Activated CD4-positive, CD25-positive, alpha-beta regulatory T cell treated with anti-CD3 and anti-CD28 coated beads, Interleukin-2, amount 50 U/mL, for 72 hours (primary cell): Measurements from ENCODE around the gene ITGA8.
"Not testable (repeated sequence)": the region's sequence is repeated elsewhere in the genome, so short reads cannot be mapped to it uniquely, and the experiment has no call there.

ENCODE experiments used
- DNase-seq: peaks from one replicate; pipeline ENCODE4 v3.0.0; 2021

The ITGA8 gene

DNA sequence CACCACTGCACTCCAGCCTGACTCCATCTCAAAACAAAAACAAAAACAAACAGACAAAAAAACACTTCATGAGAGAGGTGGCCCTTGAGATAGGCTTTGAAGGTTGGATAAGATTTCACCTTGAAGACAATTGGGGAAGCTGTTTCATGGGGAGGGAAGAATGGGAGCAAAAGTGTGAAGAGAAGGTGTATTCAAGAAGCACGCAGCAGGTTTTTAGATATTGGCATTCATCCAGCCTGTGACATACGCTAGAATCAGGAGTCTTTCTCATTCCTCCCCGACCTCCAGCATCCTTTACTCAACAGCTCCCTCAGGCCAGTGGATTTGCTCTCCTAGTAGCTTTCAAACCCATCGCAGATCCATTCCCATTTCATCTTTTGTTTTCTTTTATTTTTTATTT, 232.3 kb downstream of the ITGA8 start:
- no peak for DNase-seq

DNA sequence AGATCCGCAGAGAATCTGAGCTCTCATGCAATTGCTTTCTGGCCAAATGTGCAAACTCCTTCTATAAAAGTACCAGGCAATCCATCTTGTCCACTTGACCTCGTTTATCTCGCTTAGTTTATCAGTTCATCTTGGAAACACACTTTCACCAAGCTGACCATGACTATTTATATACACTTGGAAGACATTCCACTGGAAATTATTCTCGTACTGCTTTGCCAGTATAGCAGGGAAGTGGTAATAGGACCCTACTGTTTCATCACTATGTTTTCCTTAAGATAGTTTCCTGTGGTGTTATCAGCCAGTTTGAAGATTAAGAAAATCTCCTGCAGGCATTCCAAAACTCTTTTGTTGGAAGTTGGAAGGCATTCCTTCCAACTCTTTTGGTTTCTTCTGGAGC, 233.3 kb downstream of the ITGA8 start:
- DNase-seq: no peak

GRCh38 chr10:15485684-15486316, 233.9 kb downstream of the ITGA8 start:
- no peak for DNase-seq

GRCh38 chr10:15485027-15485426, 234.7 kb downstream of the ITGA8 start:
- no peak for DNase-seq

DNA sequence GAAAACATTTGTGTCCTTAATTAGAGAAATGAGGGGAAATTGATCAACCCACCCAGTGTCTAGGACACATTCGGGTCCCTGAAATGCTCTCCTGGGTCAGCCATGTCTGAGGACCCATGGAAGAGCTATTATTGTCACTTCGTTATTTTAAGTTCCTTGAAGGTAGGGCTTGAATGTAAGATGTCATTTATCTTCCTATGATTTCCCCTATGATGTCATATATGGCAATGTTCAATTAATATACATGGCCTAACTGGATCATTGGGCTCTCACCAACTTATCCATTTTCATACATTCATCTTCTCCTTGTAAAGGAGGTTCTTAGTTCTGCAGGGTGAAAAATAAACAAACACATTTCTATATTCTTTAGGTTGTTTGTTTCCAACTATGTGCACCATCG, 235.6 kb downstream of the ITGA8 start:
- no peak for DNase-seq

GRCh38 chr10:15483215-15484075, 236.3 kb downstream of the ITGA8 start:
- DNase-seq: no peak

DNA sequence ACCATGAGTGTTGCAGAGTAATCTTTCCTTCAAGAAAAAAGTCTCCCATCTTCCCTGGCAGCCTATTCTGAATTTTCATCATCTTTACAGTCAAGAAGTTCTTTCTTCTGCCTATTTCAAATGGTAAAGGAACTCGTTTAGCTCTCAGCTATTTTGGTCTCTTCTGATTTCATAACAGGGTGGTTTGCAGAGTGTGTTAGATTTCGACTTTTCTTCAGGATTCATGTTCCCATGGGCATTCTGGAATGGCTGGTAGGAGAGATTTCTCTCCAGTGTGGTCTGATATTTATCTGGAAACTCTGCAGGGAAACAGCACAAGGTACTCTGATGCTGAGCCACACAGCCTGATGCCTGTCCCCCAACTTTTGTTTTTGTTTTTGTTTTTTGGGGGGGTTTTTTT, 237.6 kb downstream of the ITGA8 start:
- DNase-seq: no peak

DNA sequence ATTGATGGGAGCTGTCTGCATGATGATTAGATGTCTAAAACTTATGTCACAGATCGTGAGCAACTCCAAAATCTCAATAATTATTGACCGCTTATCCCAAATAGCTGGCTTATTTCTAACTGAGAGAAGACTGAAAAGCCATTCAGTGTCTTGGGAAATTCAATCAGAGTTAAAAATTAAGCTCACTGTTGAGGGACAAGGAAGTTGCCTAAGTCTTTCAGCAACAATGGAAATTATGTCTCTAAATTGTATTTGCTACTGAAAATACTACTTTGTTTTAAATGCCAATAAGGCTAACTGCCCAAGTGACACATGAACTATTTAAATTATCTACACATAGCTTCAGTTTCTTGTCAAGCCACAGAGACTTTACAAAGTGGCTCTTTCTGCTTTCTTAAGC, 240.8 kb downstream of the ITGA8 start:
- no peak for DNase-seq

DNA sequence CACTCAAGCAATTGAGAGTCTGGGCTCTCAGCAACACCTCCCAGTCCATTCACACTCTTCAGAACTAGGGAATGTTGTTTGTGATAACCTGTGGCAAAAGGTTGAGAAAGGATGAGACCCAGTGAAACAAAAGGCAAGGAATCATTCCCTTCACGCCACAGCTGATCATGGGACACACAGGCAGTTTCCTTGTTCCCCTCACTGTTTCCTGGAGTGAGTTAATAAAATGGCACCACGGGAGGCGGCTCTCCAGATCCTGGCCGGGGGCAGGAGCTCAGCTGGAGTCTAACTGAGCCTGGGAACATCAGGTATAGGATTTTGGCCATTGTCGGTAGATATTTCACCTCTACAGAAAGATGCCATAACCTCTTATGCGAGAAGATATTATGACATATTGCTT, 241.3 kb downstream of the ITGA8 start:
- DNase-seq: no peak

DNA sequence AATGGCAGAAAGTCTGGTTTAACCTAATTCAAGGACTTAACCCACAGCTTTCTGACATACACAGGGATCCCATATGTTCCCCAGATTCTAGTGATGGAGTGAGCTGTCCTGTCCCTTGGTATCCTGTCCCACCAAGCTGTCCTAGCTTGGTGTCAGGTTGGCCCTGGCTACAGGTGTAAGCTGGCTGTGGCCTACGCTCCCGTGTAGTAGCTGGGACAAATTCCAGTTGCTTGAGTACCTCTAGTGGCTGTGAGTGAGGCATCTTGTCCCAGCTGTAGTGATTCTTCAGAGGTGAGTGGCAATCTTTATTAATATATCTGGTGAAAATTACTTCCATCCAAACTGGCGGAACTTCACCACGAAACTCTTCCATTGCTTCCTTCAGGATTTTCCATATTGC, 243.4 kb downstream of the ITGA8 start:
- DNase-seq: no peak

GRCh38 chr10:15475439-15475838, 244.3 kb downstream of the ITGA8 start:
- not testable (repeated sequence) for DNase-seq

- DNase-seq: no peak
These were observed 245.1 kb downstream of the ITGA8 start for GRCh38 chr10:15474671-15475070.

DNA sequence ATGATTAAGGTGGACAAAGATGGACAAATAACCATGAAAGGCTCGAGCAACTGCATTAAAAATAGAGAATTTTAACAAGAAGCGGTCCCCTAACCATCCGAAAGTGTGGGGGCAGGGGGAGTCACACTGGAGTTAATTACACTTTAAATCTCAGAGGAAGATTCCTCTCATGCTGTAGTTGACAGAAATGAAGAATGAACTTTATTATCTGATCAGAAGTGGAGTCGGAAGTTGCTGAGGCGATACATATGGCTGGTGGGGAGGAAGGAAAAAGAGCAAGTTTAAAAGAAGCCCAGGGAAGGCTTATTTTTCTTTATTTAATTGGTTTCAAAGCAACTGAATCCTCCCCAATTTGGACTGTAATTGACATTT, 246.3 kb downstream of the ITGA8 start:
- DNase-seq: no peak

DNA sequence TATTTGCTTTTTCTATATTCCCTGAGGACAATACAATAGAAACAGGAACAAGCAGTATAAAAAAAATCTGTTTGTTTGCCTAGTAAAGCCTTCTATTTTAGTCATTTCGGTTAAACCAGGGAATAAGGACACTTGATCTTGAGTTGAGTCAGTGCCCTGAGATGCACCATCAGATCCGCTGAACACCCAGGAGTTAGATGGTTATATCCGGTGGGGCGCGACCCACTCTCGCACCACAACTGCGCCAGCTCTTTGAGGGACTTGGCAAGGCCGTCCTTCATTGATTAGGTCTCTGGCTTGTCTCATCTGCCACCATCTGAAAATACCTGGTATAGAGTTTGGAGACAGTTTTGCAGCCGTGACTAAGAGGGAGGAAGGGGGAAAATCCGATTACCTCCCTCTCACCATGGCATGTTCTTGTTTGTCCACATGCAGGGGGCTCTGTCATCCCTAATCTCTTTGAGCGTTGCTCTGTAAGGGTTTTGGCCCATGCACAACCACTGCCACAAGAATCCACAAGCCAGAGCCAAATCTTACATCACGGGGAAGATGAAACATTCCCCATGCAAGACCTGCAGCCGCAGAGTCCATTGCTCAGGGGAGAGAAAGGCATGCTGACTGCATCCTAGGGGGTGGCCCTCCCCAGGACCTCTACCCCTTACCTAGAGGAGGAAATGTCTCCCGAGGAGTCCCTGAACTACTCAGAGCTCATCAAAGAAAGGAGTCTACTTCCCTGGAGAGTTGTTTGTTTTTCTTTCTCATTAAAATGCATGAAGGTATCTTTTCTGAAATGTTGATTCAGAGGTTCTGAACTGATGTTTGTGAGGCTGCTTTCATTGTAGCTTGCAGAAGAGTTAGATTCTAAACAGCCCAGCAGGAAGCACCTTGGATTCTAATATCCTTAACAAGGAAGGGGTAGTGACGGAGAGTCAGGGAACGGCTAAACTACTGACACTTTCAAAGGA, 247.0 kb downstream of the ITGA8 start:
- DNase-seq: no peak

DNA sequence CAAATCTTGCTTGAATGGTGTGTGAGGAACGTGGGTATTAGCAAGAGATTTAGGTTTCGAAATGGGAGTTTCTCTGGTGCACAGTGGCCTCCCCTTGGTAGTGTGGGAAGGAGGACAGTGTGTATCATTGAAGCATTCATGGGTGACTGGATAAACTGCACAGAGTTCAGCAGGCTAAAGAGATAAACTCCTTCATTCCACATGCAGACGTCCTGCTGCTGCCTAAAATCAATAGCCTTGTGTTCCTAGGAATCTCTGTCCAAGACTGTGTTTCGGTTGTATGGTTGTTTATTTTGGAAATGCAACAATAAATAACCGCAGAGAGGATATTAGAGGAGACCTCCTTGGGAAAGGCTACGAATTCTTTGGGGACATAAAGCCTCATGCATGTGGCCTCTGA, 247.7 kb downstream of the ITGA8 start:
- DNase-seq: no peak

DNA sequence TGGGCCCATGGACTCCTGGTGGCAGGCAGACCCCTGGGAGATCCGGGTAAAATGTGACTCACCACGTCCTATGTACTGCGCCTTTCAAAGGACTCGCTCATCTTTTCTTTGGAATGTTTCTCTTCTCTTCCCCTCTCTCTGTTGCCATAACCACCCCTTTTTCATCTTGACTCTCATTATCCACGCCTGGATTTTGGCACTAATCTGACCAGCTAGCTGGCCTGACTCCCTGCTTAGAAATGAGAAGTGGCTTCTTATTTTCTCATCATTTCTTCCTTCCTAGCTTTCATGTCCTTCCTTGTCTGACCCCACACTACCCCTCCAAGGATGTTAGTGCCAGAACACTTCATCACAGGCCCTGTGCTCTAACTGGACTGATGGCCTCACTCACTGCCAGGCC, 250.6 kb downstream of the ITGA8 start:
- DNase-seq: no peak

DNA sequence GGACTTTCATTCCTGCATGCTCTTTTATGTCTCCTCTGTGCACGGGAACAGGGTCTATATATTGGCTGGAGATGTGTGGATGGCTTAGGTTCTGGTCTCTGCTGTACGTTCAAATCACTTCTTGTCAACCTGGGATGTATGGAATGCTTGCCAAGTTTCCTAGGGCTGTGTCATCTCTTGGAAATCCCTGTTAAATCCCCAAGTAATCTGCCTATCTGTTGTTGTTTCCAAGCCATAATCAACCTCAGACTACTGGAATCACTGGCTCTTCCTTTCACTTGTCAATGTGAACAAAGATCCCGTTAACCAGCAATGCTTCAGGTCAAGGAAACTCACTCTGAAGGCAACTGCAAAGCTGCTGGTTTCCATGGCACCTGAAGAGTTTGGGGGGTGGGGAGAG, 255.3 kb downstream of the ITGA8 start:
- DNase-seq: no peak
